Measurements from ENCODE around the gene VSTM4. TPM values are rescaled to one million over a fixed set of nuclear protein-coding genes. Genes with fewer than 3 reads are reported as not detected.

VSTM4 gene
- total RNA-seq, 1 donor, result 10.1 TPM

- Histone ChIP-seq H3K36me3 (ENCODE audit: insufficient read depth, low read length) (no peaks in the 10 kb centered on the region), H3K27me3 (ENCODE audit: insufficient read depth, low read length) (no peaks in the 10 kb centered on the region), H3K79me2 (ENCODE audit: insufficient read depth, low read length) (no peaks in the 10 kb centered on the region), H2AFZ (ENCODE audit: low read length) (no peak overlapping the region), H3K4me3 (ENCODE audit: insufficient read depth, low read length) (no peak overlapping the region), H3K4me1 (ENCODE audit: insufficient read depth, low read length) (peaks cover 8% of the 10 kb centered on the region), H4K20me1 (ENCODE audit: insufficient read depth, low read length) (no peaks in the 10 kb centered on the region), H3K27ac (ENCODE audit: low read depth, low read length) (no peak overlapping the region), H3K4me2 (ENCODE audit: insufficient read depth, low read length) (peak overlapping the region; percentile 55), H3K9me3 (ENCODE audit: low read depth, low read length) (no peaks in the 10 kb centered on the region)
- TF ChIP-seq CTCF (IDR thresholded peaks at IDR 0.05; ENCODE audit: extremely low read depth, low read depth, low read length), result no peak
- no peak for DNase-seq (ENCODE audit: insufficient read length, low spot score, missing footprints)
Observed at GRCh38 chr10:49036638-49037037, 78.7 kb downstream of the VSTM4 start.

- Histone ChIP-seq H3K36me3 (ENCODE audit: insufficient read depth, low read length) (no peaks in the 10 kb centered on the region), H3K9me3 (ENCODE audit: low read depth, low read length) (no peaks in the 10 kb centered on the region), H3K27me3 (ENCODE audit: insufficient read depth, low read length) (no peaks in the 10 kb centered on the region), H3K4me1 (ENCODE audit: insufficient read depth, low read length) (peaks cover 8% of the 10 kb centered on the region), H3K27ac (ENCODE audit: low read depth, low read length) (no peak overlapping the region), H4K20me1 (ENCODE audit: insufficient read depth, low read length) (no peaks in the 10 kb centered on the region), H2AFZ (ENCODE audit: low read length) (no peak overlapping the region), H3K4me3 (ENCODE audit: insufficient read depth, low read length) (no peak overlapping the region), H3K79me2 (ENCODE audit: insufficient read depth, low read length) (no peaks in the 10 kb centered on the region), H3K4me2 (ENCODE audit: insufficient read depth, low read length) (no peak overlapping the region)
- DNase-seq (ENCODE audit: insufficient read length, low spot score, missing footprints), result no peak
- no peak for TF ChIP-seq CTCF (IDR thresholded peaks at IDR 0.05; ENCODE audit: extremely low read depth, low read depth, low read length)
Observed at GRCh38 chr10:49035920-49036319, 79.4 kb downstream of the VSTM4 start.

GRCh38 chr10:49034925-49035324, 80.4 kb downstream of the VSTM4 start:
- no peaks in the 10 kb centered on the region for H3K9me3 ChIP-seq (ENCODE audit: low read depth, low read length)
- no peak for TF ChIP-seq CTCF (IDR thresholded peaks at IDR 0.05; ENCODE audit: extremely low read depth, low read depth, low read length)
- no peaks in the 10 kb centered on the region for H3K36me3 ChIP-seq (ENCODE audit: insufficient read depth, low read length)
- H3K27ac ChIP-seq (ENCODE audit: low read depth, low read length), result no peak overlapping the region
- H3K4me2 ChIP-seq (ENCODE audit: insufficient read depth, low read length), result no peak overlapping the region
- no peak for DNase-seq (ENCODE audit: insufficient read length, low spot score, missing footprints)
- H3K79me2 ChIP-seq (ENCODE audit: insufficient read depth, low read length), result no peaks in the 10 kb centered on the region
- H2AFZ ChIP-seq (ENCODE audit: low read length), result no peak overlapping the region
- H4K20me1 ChIP-seq (ENCODE audit: insufficient read depth, low read length), result no peaks in the 10 kb centered on the region
- peaks cover 8% of the 10 kb centered on the region for H3K4me1 ChIP-seq (ENCODE audit: insufficient read depth, low read length)
- no peaks in the 10 kb centered on the region for H3K27me3 ChIP-seq (ENCODE audit: insufficient read depth, low read length)
- no peak overlapping the region for H3K4me3 ChIP-seq (ENCODE audit: insufficient read depth, low read length)

- no peaks in the 10 kb centered on the region for H3K36me3 ChIP-seq (ENCODE audit: insufficient read depth, low read length)
- no peaks in the 10 kb centered on the region for H3K27me3 ChIP-seq (ENCODE audit: insufficient read depth, low read length)
- H4K20me1 ChIP-seq (ENCODE audit: insufficient read depth, low read length), result no peaks in the 10 kb centered on the region
- H3K4me3 ChIP-seq (ENCODE audit: insufficient read depth, low read length), result no peak overlapping the region
- no peaks in the 10 kb centered on the region for H3K9me3 ChIP-seq (ENCODE audit: low read depth, low read length)
- peaks cover 8% of the 10 kb centered on the region for H3K4me1 ChIP-seq (ENCODE audit: insufficient read depth, low read length)
- no peaks in the 10 kb centered on the region for H3K79me2 ChIP-seq (ENCODE audit: insufficient read depth, low read length)
- H3K27ac ChIP-seq (ENCODE audit: low read depth, low read length), result no peak overlapping the region
- no peak overlapping the region for H3K4me2 ChIP-seq (ENCODE audit: insufficient read depth, low read length)
- no peak overlapping the region for H2AFZ ChIP-seq (ENCODE audit: low read length)
- no peak for DNase-seq (ENCODE audit: insufficient read length, low spot score, missing footprints)
- no peak for TF ChIP-seq CTCF (IDR thresholded peaks at IDR 0.05; ENCODE audit: extremely low read depth, low read depth, low read length)
Observed at GRCh38 chr10:49033939-49034338, 81.4 kb downstream of the VSTM4 start.
